ENCODE data around the gene CDK2AP2.
"Not testable (repeated sequence)": the region's sequence is repeated elsewhere in the genome, so short reads cannot be mapped to it uniquely, and the experiment has no call there.

Gene CDK2AP2

DNA sequence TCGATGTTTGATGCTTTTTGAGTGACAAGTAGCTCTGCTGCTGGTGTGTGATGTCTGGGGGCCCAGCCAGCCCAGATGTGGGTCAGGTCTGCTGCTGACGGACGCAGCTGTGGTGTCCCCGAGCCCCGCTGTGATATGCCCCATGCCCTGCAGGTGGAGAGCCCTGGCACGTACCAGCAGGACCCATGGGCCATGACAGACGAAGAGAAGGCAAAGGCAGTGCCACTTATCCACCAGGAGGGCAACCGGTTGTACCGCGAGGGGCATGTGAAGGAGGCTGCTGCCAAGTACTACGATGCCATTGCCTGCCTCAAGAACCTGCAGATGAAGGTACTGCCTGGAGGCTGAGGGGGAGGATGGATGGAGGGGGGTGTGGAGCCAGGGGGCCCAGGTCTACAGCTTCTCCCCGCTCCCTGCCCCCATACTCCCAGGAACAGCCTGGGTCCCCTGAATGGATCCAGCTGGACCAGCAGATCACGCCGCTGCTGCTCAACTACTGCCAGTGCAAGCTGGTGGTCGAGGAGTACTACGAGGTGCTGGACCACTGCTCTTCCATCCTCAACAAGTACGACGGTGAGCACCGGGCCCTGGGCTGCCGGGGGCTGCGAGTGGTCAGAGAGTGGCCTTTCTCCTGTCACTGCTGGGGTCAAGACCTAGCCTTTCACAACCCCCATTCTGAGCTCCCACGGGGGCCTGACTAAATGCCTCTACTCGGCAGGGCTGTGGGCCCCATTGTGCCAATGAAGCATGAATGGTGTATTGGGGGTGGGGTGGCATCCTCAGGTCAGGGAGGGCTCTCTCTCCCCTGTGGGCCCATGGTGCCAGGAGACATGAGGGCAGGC is 17.9 kb downstream of the CDK2AP2 start:
- no peak for DNase-seq (ENCODE audit: low read depth in 2 of 2)

- no peak for DNase-seq (ENCODE audit: low read depth in 2 of 2)
These were observed 18.6 kb downstream of the CDK2AP2 start for GRCh38 chr11:67489203-67489884.

GRCh38 chr11:67486481-67487195 is 21.3 kb downstream of the CDK2AP2 start:
- DNase-seq (ENCODE audit: low read depth in 2 of 2): no peak

- not testable (repeated sequence) for DNase-seq (ENCODE audit: low read depth in 2 of 2)
These were observed 22.0 kb downstream of the CDK2AP2 start for GRCh38 chr11:67485873-67486361.

DNA sequence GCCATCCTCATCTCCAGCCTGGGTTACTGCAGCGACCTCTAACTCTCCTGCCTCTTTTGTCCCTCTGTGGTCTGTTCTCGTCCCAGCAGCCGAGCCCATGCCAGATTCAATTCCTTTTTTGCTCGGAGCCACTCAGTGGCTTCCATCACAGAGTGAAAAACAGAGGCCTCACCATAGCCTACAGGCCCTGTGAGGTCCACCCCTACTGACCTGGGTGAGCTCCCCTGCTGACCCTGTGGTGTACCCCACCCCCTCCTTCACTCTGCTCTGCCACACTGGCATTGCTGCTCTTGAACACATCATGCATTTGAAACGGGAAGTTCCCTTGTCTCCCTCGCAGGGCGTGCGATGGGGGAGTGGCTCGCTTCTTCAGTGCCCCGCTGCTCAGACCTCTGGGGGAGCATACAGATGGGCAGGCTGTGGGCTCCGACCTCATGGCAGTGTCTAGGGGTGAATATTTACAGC is 23.1 kb downstream of the CDK2AP2 start:
- peak in 1 of 2 donors; percentile 63 for DNase-seq (ENCODE audit: low read depth in 2 of 2)

GRCh38 chr11:67483831-67484665 is 23.9 kb downstream of the CDK2AP2 start:
- DNase-seq (ENCODE audit: low read depth in 2 of 2): no peak

DNA sequence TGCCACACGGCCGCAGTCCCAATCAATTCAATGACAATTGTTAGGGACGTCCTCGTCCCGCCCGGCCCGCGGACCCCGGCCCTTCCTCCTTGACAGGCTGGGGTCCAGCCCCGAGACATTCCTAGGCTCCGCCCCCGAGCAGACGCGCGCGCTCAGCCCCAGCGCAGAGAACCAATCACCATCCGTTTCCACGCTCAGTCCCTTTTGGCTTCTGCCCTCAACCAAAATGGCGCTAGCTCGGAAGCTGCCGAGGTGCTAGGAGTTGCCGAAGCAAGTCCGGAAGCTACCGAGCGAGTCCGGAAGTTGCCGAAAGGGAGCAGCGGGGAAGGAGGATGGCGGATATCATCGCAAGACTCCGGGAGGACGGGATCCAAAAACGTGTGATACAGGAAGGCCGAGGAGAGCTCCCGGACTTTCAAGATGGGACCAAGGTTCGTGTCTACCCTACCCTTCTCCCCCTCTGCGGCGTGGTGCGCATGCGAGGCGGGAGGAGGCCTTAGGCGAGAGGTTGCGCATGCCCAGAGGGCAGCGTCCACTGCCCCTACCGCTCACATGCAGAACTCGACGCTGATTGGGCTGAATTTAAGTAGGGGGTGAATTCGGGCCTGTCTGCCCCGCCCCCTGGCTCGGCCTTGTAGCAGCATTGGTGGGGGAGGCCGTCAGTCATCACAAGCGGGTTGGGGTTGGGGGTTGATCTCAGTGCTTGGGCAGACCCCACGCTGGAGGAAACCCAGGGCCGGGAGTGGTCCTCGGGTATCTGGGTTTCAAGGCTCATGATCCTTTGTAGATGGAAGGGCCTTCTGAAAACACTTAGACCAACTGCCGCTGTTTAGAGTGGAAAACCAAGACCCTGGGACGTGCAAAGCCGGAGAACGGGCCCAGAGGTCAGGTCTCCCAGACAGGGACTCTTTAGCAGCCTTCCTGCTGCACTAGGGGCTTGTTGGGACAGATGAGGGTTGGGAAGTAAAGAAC is 24.8 kb downstream of the CDK2AP2 start, which contains the start of gene AIP:
Gene AIP, plus strand, starts transcription at position 200 of the 972 bp plus-strand sequence. Its CDS starts 133 bp downstream, at position 333.
- peak; percentile 97 to 98 for DNase-seq (ENCODE audit: low read depth in 2 of 2)

DNA sequence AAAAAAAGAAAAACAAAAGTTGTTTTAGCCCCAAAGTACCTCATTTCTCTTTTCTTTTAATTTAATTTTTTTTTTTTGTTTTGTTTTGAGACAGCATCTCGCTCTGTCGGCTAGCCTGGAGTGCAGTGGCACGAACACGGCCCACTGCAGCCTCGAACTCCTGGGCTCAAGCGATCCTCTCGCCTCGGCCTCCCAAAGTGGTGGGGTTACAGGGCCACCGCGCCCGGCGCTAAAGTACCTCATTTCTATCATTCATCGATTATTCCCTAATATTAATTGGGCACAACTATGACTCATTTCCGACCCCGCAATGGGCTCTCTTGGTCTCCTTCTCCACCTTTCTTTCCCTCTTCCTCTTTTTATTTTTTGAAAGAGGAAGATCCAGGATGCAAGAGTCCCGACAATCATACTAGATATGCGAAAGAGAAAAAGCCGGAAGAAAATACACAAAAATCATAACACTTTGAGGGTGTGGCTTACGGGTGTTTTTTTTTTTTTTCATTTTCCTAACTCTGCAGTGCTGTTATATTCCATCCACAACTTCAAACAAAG is 25.6 kb downstream of the CDK2AP2 start:
- no peak for DNase-seq (ENCODE audit: low read depth in 2 of 2)

DNA sequence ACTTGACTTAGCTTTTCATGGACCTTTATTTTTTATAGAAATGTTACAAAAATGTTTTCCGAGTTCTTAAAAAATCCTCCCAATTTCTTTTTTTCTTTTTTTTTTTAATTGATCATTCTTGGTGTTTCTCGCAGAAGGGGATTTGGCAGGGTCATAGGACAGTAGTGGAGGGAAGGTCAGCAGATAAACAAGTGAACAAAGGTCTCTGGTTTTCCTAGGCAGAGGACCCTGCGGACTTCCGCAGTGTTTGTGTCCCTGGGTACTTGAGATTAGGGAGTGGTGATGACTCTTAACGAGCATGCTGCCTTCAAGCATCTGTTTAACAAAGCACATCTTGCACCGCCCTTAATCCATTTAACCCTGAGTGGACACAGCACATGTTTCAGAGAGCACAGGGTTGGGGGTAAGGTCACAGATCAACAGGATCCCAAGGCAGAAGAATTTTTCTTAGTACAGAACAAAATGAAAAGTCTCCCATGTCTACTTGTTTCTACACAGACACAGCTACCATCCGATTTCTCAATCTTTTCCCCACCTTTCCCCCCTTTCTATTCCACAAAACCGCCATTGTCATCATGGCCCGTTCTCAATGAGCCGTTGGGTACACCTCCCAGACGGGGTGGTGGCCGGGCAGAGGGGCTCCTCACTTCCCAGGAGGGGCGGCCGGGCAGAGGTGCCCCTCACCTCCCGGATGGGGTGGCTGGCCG is 30.5 kb downstream of the CDK2AP2 start:
- DNase-seq (ENCODE audit: low read depth in 2 of 2): not testable (repeated sequence)

DNA sequence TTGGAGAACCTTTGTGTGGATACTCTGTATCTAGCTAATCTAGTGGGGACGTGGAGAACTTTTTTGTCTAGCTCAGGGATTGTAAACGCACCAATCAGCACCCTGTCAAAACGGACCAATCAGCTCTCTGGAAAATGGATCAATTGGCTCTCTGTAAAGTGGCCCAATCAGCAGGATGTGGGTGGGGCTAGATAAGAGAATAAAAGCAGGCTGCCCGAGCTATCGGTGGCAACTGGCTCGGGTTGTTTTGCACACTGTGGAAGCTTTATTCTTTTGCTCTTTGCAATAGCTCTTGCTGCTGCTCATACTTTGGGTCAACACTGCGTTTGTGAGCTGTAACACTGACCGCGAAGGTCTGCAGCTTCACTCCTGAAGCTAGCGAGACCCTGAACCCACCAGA is 31.3 kb downstream of the CDK2AP2 start:
- not testable (repeated sequence) for DNase-seq (ENCODE audit: low read depth in 2 of 2)

DNA sequence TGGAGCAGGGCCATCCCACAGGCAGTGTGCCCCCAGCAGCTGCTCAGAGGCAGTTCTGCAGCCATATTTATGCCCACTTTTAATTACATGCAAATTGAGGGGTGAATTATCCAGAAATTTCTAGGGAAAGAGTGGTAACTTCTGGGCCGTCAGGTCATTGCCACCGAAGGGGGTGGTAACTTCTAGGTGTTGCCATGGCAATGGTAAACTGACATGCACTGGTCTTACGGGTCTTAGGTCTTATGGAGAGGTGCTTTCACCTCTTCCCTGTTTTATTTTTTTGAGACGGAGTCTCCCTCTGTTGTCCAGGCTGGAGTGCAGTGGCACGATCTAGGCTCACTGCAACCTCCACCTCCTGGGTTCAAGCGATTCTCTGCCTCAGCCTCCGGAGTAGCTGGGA is 35.1 kb downstream of the CDK2AP2 start:
- DNase-seq (ENCODE audit: low read depth in 2 of 2): no peak

- DNase-seq (ENCODE audit: low read depth in 2 of 2): no peak
These were observed 37.5 kb downstream of the CDK2AP2 start for GRCh38 chr11:67470337-67471002.

DNA sequence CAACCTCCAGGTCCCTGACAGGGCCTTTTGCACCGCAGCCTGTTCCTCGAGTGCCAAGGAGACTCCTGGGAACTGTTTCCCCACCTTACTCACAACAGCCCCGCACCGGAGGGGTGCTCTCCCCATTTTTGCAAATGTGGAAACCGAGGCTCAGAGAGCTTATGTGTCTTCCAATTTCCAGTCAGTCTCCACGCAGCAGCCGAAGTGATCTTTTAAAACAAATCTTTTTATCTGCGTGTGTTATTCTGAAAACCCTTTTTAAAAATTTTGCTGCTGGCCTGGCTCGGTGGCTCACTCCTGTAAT is 38.5 kb downstream of the CDK2AP2 start:
- no peak for DNase-seq (ENCODE audit: low read depth in 2 of 2)

- peak; percentile 89 to 95 for DNase-seq (ENCODE audit: low read depth in 2 of 2)
These were observed 39.0 kb downstream of the CDK2AP2 start, which contains the start of gene TMEM134 for GRCh38 chr11:67468759-67469507. TSS of gene TMEM134 (minus strand) at chr11:67469251. CDS start at chr11:67469192, 59 bp downstream.

GRCh38 chr11:67468456-67468758 is 39.6 kb downstream of the CDK2AP2 start:
- DNase-seq (ENCODE audit: low read depth in 2 of 2): peak in 1 of 2 donors; percentile 27

GRCh38 chr11:67468056-67468455 is 39.9 kb downstream of the CDK2AP2 start:
- no peak for DNase-seq (ENCODE audit: low read depth in 2 of 2)

DNA sequence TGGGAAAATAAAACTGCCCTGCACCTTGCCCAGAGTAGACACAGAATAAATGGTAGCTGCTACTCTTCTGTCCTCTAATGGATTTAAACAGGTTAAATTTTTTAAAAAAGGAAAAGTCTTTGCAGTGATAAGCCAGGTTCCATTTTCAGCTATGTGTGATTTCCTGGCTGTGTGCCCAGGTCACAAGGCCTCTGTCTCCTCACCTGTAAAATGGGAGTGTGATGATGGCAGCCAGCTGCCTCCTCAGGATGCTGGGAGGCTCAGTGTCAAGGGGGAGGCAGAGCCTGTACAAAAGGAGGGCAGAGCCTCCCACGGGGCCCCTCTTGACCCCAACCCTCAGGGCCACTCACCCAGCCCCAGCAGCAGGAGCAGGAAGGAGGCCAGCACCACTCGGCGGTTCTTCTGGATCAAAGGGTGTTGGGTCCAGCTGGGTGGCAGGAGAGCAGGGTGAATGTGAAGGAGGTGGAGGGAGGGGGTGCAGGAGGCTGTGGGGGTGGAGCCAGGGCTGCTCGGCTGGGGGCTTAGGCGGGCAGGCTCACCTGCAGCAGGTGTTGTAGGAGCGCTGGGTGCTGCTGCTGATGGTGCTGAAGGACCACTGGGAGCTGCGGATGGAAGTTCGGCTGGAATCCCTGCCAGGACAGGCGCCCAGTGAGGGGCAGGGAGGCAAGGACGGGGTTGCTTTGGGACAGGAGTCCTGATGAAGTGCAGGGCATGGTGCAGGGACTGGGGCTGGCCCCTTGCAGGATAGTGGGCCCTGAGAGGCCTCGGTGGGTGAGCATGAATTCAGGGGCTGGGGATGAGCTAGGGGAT is 40.8 kb downstream of the CDK2AP2 start:
- no peak for DNase-seq (ENCODE audit: low read depth in 2 of 2)
